Activated CD4-positive, alpha-beta T cell treated with anti-CD3 and anti-CD28 coated beads for 36 hours (primary cell): ENCODE data around the gene GK. TPM values are rescaled to one million over a fixed set of nuclear protein-coding genes. Genes with fewer than 3 reads are reported as not detected.
"Not testable (repeated sequence)": the region's sequence is repeated elsewhere in the genome, so short reads cannot be mapped to it uniquely, and the experiment has no call there.

Source experiments
- ATAC-seq: fragments of 200-7000 bp; cut with Tn5 transposase; one replicate; pipeline ENCODE4 v1.10.0; 2021; ENCODE audit warnings: mild to moderate bottlenecking, moderate library complexity
- CTCF ChIA-PET: fragments of 350-600 bp; sonication (Branson Sonifier 250); formaldehyde crosslinking; loops from one replicate; lab custom pipeline; 2021; ENCODE audit warnings: antibody characterized with exemption; lab: Charles Lee
- POLR2A ChIA-PET: fragments of 350-600 bp; sonication (Branson Sonifier 250); formaldehyde crosslinking; loops from one replicate; lab custom pipeline; 2021; ENCODE audit warnings: antibody characterized with exemption, inconsistent platforms; lab: Charles Lee
- DNase-seq: peaks from one replicate; pipeline ENCODE4 v3.0.0-alpha.2; 2020
- H3K27ac Mint-ChIP-seq: one replicate; pipeline ENCODE4 v1.8.0; 2021; ENCODE audit warnings: mixed read lengths
- H3K27me3 Mint-ChIP-seq: one replicate; pipeline ENCODE4 v1.8.0; 2021; ENCODE audit warnings: mixed read lengths
- H3K36me3 Mint-ChIP-seq: one replicate; pipeline ENCODE4 v1.8.0; 2021; ENCODE audit warnings: low read depth, mixed read lengths
- H3K4me1 Mint-ChIP-seq: one replicate; pipeline ENCODE4 v1.8.0; 2021; ENCODE audit warnings: mixed read lengths
- H3K4me3 Mint-ChIP-seq: one replicate; pipeline ENCODE4 v1.8.0; 2021; ENCODE audit warnings: mild to moderate bottlenecking, moderate library complexity, mixed read lengths
- H3K9me3 Mint-ChIP-seq: one replicate; pipeline ENCODE4 v1.8.0; 2021; ENCODE audit warnings: low read depth, mixed read lengths
- intact Hi-C, 2 experiments: fragments of 100-400 bp; cut with DNase I in 1 of 2; cut with micrococcal nuclease in 1 of 2; formaldehyde crosslinking; loops; one replicate each; pipeline versions ENCODE4 v1.14.2 to v1.15.1; 2022 to 2024; cut with DNase I, micrococcal nuclease
- total RNA-seq, 2 experiments: library from RNA; stranded (reverse); gene quantifications; one replicate each; pipeline ENCODE4 v1.2.3, GENCODE V29; 2021

The GK gene
- total RNA-seq, 2 experiments from 2014 or later, result 77.8 to 106 TPM

DNA sequence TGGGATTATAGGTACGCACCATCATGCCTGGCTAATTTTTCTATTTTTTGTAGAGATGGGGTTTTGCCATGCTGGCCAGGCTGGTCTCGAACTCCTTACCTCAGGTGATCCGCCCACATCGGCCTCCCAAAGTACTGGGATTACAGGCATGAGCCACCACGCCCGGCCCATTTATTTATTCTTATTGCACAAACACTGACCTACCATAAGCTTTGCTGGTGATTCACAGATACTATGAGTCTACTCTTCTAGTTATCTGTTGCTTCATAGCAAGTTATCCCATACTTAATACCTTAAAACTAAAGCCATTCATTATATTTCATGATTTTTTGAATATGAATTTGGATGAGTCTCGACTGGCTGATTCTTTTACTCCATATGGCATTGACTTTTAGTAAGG lies 120.5 kb downstream of the GK start:
- H3K4me3 Mint-ChIP-seq, ATAC-seq, H3K27me3 Mint-ChIP-seq, H3K9me3 Mint-ChIP-seq, H3K36me3 Mint-ChIP-seq, DNase-seq, CTCF ChIA-PET, intact Hi-C loops, H3K4me1 Mint-ChIP-seq, POLR2A ChIA-PET, H3K27ac Mint-ChIP-seq: not testable (repeated sequence)

- ChIA-PET POLR2A (no interaction called here), CTCF (no interaction called here)
- Mint-ChIP-seq H3K4me3 (no peak overlapping the region), H3K27me3 (peaks cover 13% of the 10 kb centered on the region), H3K9me3 (peaks cover 1% of the 10 kb centered on the region), H3K4me1 (peaks cover 23% of the 10 kb centered on the region), H3K36me3 (no peaks in the 10 kb centered on the region), H3K27ac (no peak overlapping the region)
- intact Hi-C loops, result no loop called here
- DNase-seq (no peak), ATAC-seq (no peak)
These were observed 124.4 kb downstream of the GK start for GRCh38 chrX:30777575-30777974.

GRCh38 chrX:30779453-30780030 lies 126.3 kb downstream of the GK start:
- no peak overlapping the region for H3K27ac Mint-ChIP-seq
- H3K4me3 Mint-ChIP-seq, result no peak overlapping the region
- CTCF ChIA-PET, result no interaction called here
- DNase-seq (no peak), ATAC-seq (no peak)
- peaks cover 13% of the 10 kb centered on the region for H3K27me3 Mint-ChIP-seq
- POLR2A ChIA-PET, result no interaction called here
- H3K36me3 Mint-ChIP-seq, result no peaks in the 10 kb centered on the region
- intact Hi-C loops, result loop anchor here in 1 of 2 experiments (5.0 kb wide), 1 partner anchor 42 kb away; no protein-coding TSS in a partner anchor
- peaks cover 23% of the 10 kb centered on the region for H3K4me1 Mint-ChIP-seq
- peaks cover 1% of the 10 kb centered on the region for H3K9me3 Mint-ChIP-seq

Other genes starting within 250 kb of the GK start
- gene TASL, start 75.7 kb upstream of the GK start, total RNA-seq, result 1 to 10 TPM; 1.7 to 2.2 TPM
- 10 to 100 TPM; 18.7 to 20.1 TPM for gene TAB3, start 235.8 kb downstream of the GK start, total RNA-seq